Thymus (tissue), 11 donors: Measurements from ENCODE around the gene INPP5A. TPM values are rescaled to one million over a fixed set of nuclear protein-coding genes. Genes with fewer than 3 reads are reported as not detected.

Experiments
- DNase-seq, 9 donors: peaks; one replicate each; pipeline ENCODE4 v3.0.0-alpha.2; 2013; ENCODE audit warnings: low spot score in 9 of 9, low read depth in 6 of 9, missing footprints in 1 of 9
- H3K27ac ChIP-seq, 2 donors: one replicate each; pipeline ENCODE4 v1.5.1; 2013; ENCODE audit warnings: control low read depth in 1 of 2, low read depth in 1 of 2, low read length in 1 of 2, mild to moderate bottlenecking in 1 of 2, moderate library complexity in 1 of 2
- H3K27me3 ChIP-seq, 2 donors: one replicate each; pipeline ENCODE4 v1.5.1; 2013; ENCODE audit warnings: low read length in 1 of 2; ENCODE audit not compliant: control insufficient read depth in 2 of 2, insufficient read depth in 1 of 2
- H3K36me3 ChIP-seq, 2 donors: one replicate each; pipeline ENCODE4 v1.5.1; 2013; ENCODE audit warnings: low read length in 1 of 2, mild to moderate bottlenecking in 1 of 2, moderate library complexity in 1 of 2; ENCODE audit not compliant: control insufficient read depth in 2 of 2, insufficient read depth in 2 of 2
- H3K4me1 ChIP-seq, 2 donors: one replicate each; pipeline ENCODE4 v1.5.1; 2013; ENCODE audit warnings: low read length in 2 of 2; ENCODE audit not compliant: control insufficient read depth in 2 of 2, insufficient read depth in 2 of 2
- H3K4me3 ChIP-seq, 2 donors: one replicate each; pipeline ENCODE4 v1.5.1; 2013; ENCODE audit warnings: low read length in 2 of 2, control low read depth in 1 of 2, mild to moderate bottlenecking in 1 of 2
- H3K9me3 ChIP-seq, 2 donors: one replicate each; pipeline ENCODE4 v1.5.1; 2013; ENCODE audit warnings: low read length in 1 of 2, mild to moderate bottlenecking in 1 of 2; ENCODE audit not compliant: control insufficient read depth in 2 of 2, insufficient read depth in 1 of 2
- WGBS: extraction: QIAGEN DNeasy Blood & Tissue Kit; methylation state at CpG from one replicate; pipeline ENCODE4 v1.1.7; 2013; 5-methylcytosine and 5-hydroxymethylcytosine counted together
- polyA plus RNA-seq: library from polyadenylated mRNA; stranded (reverse); fragments of 200-250 nt; gene quantifications from one replicate; pipeline ENCODE4 v1.2.3, GENCODE V29; 2013
- total RNA-seq: library from RNA; stranded (reverse); fragments of 120-200 nt; gene quantifications from one replicate; pipeline ENCODE4 v1.2.4, GENCODE V29; 2013
- donor health status: healthy.

The INPP5A gene
- total and polyA plus RNA-seq, 2 donors, result 11.0 to 14.6 TPM

- peaks cover 0 to 4% of the 10 kb centered on the region in 2 donors for H3K9me3 ChIP-seq
- no peaks in the 10 kb centered on the region for H3K27me3 ChIP-seq
- no peak overlapping the region for H3K4me3 ChIP-seq
- WGBS, result 97% methylated on average over 18 of the region's 18 CpGs
- H3K4me1 ChIP-seq, result no peaks in the 10 kb centered on the region
- H3K36me3 ChIP-seq, result peaks cover 0 to 13% of the 10 kb centered on the region in 2 donors
- no peak for DNase-seq
- H3K27ac ChIP-seq, result no peak overlapping the region
Measured at GRCh38 chr10:132651511-132652029, 114.0 kb downstream of the INPP5A start.

GRCh38 chr10:132652446-132652845, 114.9 kb downstream of the INPP5A start:
- Histone ChIP-seq H3K36me3 (peaks cover 0 to 13% of the 10 kb centered on the region in 2 donors), H3K27ac (no peak overlapping the region), H3K4me3 (no peak overlapping the region), H3K9me3 (peaks cover 0 to 4% of the 10 kb centered on the region in 2 donors), H3K4me1 (no peaks in the 10 kb centered on the region), H3K27me3 (no peaks in the 10 kb centered on the region)
- WGBS, result 98% methylated on average over 15 of the region's 15 CpGs
- DNase-seq, result no peak

- WGBS, result 97% methylated on average over 31 of the region's 31 CpGs
Measured at GRCh38 chr10:132652936-132653590, 115.5 kb downstream of the INPP5A start.

GRCh38 chr10:132653721-132654120, 116.1 kb downstream of the INPP5A start:
- peaks cover 0 to 14% of the 10 kb centered on the region in 2 donors for H3K36me3 ChIP-seq
- H3K27ac ChIP-seq, result no peak overlapping the region
- H3K9me3 ChIP-seq, result peaks cover 0 to 4% of the 10 kb centered on the region in 2 donors
- H3K4me1 ChIP-seq, result no peaks in the 10 kb centered on the region
- no peaks in the 10 kb centered on the region for H3K27me3 ChIP-seq
- H3K4me3 ChIP-seq, result no peak overlapping the region
- DNase-seq, result no peak
- 96% methylated on average over 20 of the region's 20 CpGs for WGBS

More at GRCh38 chr10:132652936-132653590, 115.5 kb downstream of the INPP5A start:
- H3K4me1 ChIP-seq, result no peaks in the 10 kb centered on the region
- H3K27me3 ChIP-seq, result no peaks in the 10 kb centered on the region
- no peak overlapping the region for H3K4me3 ChIP-seq
- H3K27ac ChIP-seq, result peak overlapping the region in 1 of 2 donors; percentile 8
- no peak for DNase-seq
- H3K36me3 ChIP-seq, result peaks cover 0 to 13% of the 10 kb centered on the region in 2 donors
- peaks cover 0 to 4% of the 10 kb centered on the region in 2 donors for H3K9me3 ChIP-seq

GRCh38 chr10:132654121-132654571, 116.6 kb downstream of the INPP5A start:
- no peaks in the 10 kb centered on the region for H3K4me1 ChIP-seq
- WGBS, result 95% methylated on average over 12 of the region's 12 CpGs
- peaks cover 0 to 4% of the 10 kb centered on the region in 2 donors for H3K9me3 ChIP-seq
- no peak for DNase-seq
- H3K27me3 ChIP-seq, result no peaks in the 10 kb centered on the region
- no peak overlapping the region for H3K27ac ChIP-seq
- no peak overlapping the region for H3K4me3 ChIP-seq
- H3K36me3 ChIP-seq, result peaks cover 0 to 17% of the 10 kb centered on the region in 2 donors

- Histone ChIP-seq H3K4me3 (no peak overlapping the region), H3K27ac (no peak overlapping the region), H3K27me3 (no peaks in the 10 kb centered on the region), H3K9me3 (peaks cover 0 to 4% of the 10 kb centered on the region in 2 donors), H3K4me1 (no peaks in the 10 kb centered on the region), H3K36me3 (peaks cover 0 to 17% of the 10 kb centered on the region in 2 donors)
- peak; percentile 19 to 78 (median 55) for DNase-seq
- WGBS, result 74% methylated on average over 48 of the region's 48 CpGs
Measured at GRCh38 chr10:132654708-132655661, 117.4 kb downstream of the INPP5A start.

- peaks cover 0 to 17% of the 10 kb centered on the region in 2 donors for H3K36me3 ChIP-seq
- H3K4me3 ChIP-seq, result no peak overlapping the region
- 99% methylated on average over 8 of the region's 8 CpGs for WGBS
Measured at GRCh38 chr10:132655735-132656134, 118.1 kb downstream of the INPP5A start.

GRCh38 chr10:132656283-132657126, 118.9 kb downstream of the INPP5A start:
- WGBS, result 95% methylated on average over 18 of the region's 18 CpGs
- no peak for DNase-seq
- Histone ChIP-seq H3K27me3 (no peaks in the 10 kb centered on the region), H3K9me3 (peaks cover 0 to 4% of the 10 kb centered on the region in 2 donors), H3K4me3 (no peak overlapping the region), H3K36me3 (peaks cover 0 to 14% of the 10 kb centered on the region in 2 donors), H3K4me1 (no peaks in the 10 kb centered on the region), H3K27ac (no peak overlapping the region)

More at GRCh38 chr10:132655735-132656134, 118.1 kb downstream of the INPP5A start:
- H3K27ac ChIP-seq, result no peak overlapping the region
- H3K27me3 ChIP-seq, result no peaks in the 10 kb centered on the region
- no peaks in the 10 kb centered on the region for H3K4me1 ChIP-seq
- DNase-seq, result no peak
- peaks cover 0 to 4% of the 10 kb centered on the region in 2 donors for H3K9me3 ChIP-seq
